GM19468 (cell line): Measurements from ENCODE around the gene PDP2.

Experiments
- ATAC-seq: cut with Tn5 transposase; IDR thresholded peaks from one replicate; pipeline ENCODE4 v1.9.1; 2021; ENCODE audit warnings: mild to moderate bottlenecking, moderate library complexity, moderate number of reproducible peaks; ENCODE audit not compliant: unreplicated experiment; ENCODE audit errors: extremely low read depth

Gene PDP2

GRCh38 chr16:66880288-66881013 is at the start of gene PDP2:
PDP2 (plus strand) TSS chr16:66880515; CDS start chr16:66884285, 3,770 bp downstream.
- peak; percentile 80 for ATAC-seq

GRCh38 chr16:66832190-66832589 is 48.1 kb upstream of the PDP2 start:
- no peak for ATAC-seq

- no peak for ATAC-seq
Measured at GRCh38 chr16:66832661-66833305, 47.5 kb upstream of the PDP2 start.

GRCh38 chr16:66834746-66835145 is 45.6 kb upstream of the PDP2 start:
- no peak for ATAC-seq

GRCh38 chr16:66840883-66841282 is 39.4 kb upstream of the PDP2 start:
- ATAC-seq, result no peak

- no peak for ATAC-seq
Measured at GRCh38 chr16:66841366-66841765, 38.9 kb upstream of the PDP2 start.

GRCh38 chr16:66842765-66843164 is 37.5 kb upstream of the PDP2 start:
- no peak for ATAC-seq

GRCh38 chr16:66843191-66843590 is 37.1 kb upstream of the PDP2 start:
- ATAC-seq, result no peak

GRCh38 chr16:66844009-66844341 is 36.3 kb upstream of the PDP2 start:
- no peak for ATAC-seq

- no peak for ATAC-seq
Measured at GRCh38 chr16:66844342-66845079, 35.8 kb upstream of the PDP2 start, which contains the start of gene CA7. CA7 (plus strand) TSS chr16:66844414; CDS start chr16:66844488, 74 bp downstream.

- no peak for ATAC-seq
Measured at GRCh38 chr16:66845080-66845410, 35.3 kb upstream of the PDP2 start.

- no peak for ATAC-seq
Measured at GRCh38 chr16:66845791-66846221, 34.5 kb upstream of the PDP2 start.

- ATAC-seq, result no peak
Measured at GRCh38 chr16:66846266-66846665, 34.0 kb upstream of the PDP2 start.

GRCh38 chr16:66846831-66847230 is 33.5 kb upstream of the PDP2 start:
- no peak for ATAC-seq

GRCh38 chr16:66847533-66848067 is 32.7 kb upstream of the PDP2 start:
- ATAC-seq, result no peak

- ATAC-seq, result no peak
Measured at GRCh38 chr16:66848172-66848571, 32.1 kb upstream of the PDP2 start.

GRCh38 chr16:66849021-66849420 is 31.3 kb upstream of the PDP2 start:
- ATAC-seq, result no peak

- no peak for ATAC-seq
Measured at GRCh38 chr16:66849549-66849948, 30.8 kb upstream of the PDP2 start.

GRCh38 chr16:66850115-66850815 is 30.1 kb upstream of the PDP2 start:
- no peak for ATAC-seq

- no peak for ATAC-seq
Measured at GRCh38 chr16:66851166-66851964, 28.9 kb upstream of the PDP2 start.
